GM21723 (cell line): Measurements from ENCODE around the gene TPM4.
"Not testable (repeated sequence)": the region's sequence is repeated elsewhere in the genome, so short reads cannot be mapped to it uniquely, and the experiment has no call there.

ENCODE experiments used
- ATAC-seq: cut with Tn5 transposase; IDR thresholded peaks from one replicate; pipeline ENCODE4 v1.9.1; 2021; ENCODE audit warnings: mild to moderate bottlenecking, moderate library complexity; ENCODE audit not compliant: unreplicated experiment

The TPM4 gene

DNA sequence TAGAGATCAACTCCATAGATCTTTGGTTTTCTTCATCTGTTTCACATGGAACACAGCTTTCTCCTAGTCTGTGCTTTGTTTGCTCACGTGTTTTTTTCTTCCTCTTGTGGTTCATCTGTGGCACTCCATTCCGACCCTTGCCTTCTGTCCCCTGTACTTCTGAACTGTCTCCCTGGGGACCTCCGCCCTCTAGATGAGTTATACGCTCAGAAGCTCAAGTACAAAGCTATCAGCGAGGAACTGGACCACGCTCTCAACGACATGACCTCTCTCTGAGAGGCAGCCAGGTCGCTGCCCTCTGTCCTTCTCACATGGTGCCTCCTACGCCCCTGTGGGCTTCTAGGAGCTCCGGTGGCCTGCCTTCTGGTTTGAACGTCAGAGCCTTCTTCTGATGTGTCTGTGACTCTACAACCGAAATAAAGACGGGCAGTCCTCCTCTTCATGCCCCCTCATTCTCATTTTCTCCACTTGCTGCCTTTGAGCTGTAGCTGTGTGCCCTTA, 18.8 kb downstream of the TPM4 start:
- ATAC-seq = no peak

- ATAC-seq = no peak
These were observed 20.1 kb downstream of the TPM4 start for GRCh38 chr19:16096280-16096855.

GRCh38 chr19:16098416-16098768, 22.1 kb downstream of the TPM4 start:
- no peak for ATAC-seq

DNA sequence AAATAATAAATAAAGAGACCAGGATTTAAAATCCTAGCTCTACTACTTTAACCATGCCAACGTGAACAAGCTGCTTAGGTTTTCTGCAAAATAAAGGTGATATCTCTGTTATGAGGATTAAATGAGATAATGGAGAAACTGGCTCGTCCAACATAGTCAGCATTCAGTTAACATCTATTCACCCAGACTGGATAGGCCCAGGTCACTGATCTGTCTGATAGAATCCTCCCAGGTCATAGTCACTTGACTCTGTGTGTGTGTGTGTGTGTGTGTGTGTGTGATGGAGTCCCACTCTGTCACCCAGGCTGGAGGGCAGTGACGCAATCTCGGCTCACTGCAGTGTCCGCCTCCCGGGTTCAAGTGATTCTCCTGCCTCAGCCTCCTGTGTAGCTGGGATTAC, 22.5 kb downstream of the TPM4 start:
- ATAC-seq = no peak

- ATAC-seq = not testable (repeated sequence)
These were observed 23.1 kb downstream of the TPM4 start for GRCh38 chr19:16099314-16099965.

- ATAC-seq = no peak
These were observed 24.2 kb downstream of the TPM4 start for GRCh38 chr19:16100524-16100923.

- ATAC-seq = no peak
These were observed 28.4 kb downstream of the TPM4 start for GRCh38 chr19:16104722-16105121.

- ATAC-seq = no peak
These were observed 29.8 kb downstream of the TPM4 start for GRCh38 chr19:16106121-16106520.

GRCh38 chr19:16111160-16111908, 35.0 kb downstream of the TPM4 start, which contains the start of gene RAB8A:
RAB8A (plus strand) TSS chr19:16111889; CDS start chr19:16111902, 13 bp downstream.
- peak; percentile 90 for ATAC-seq

GRCh38 chr19:16111909-16112752, 35.8 kb downstream of the TPM4 start:
- no peak for ATAC-seq

GRCh38 chr19:16112778-16113177, 36.5 kb downstream of the TPM4 start:
- ATAC-seq = no peak

DNA sequence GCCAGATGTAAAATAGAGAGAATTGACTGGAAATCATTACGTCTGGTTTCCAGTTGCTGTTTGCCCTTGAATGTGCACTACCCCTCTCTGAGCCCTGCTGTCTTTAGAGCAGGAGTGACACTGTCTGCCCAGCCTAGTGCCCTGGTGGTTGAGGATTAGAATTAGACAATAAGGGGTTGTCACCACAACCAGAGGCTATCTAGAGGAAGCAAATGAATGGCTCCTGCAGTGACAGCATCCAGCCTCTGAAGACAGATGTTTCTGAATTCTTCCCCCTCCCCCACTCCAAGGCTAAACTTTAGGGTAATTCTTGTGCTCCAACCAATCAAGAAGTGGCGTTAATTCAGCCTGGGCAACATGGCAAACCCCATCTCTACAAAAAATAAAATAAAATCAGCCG, 37.4 kb downstream of the TPM4 start:
- no peak for ATAC-seq

GRCh38 chr19:16115301-16116039, 39.2 kb downstream of the TPM4 start:
- no peak for ATAC-seq

DNA sequence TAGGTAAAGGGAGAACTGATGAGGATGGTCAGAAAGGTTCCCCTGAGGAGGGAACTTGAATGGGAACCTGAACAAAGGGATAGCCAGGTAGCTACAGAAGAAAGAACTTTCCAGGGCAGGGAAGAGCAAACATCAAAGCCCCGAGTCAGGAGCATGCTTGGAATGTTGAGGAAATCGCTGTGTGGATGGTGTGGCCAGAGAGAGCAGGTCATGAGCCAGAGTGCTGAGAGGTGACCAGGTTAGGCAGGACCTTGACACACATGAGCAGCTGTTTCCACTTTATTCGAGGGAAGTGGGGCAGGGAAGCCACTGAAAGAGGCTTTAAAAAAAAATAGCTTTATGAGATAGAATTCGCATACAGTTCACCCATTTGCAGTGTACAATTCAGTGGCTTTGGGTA, 39.8 kb downstream of the TPM4 start:
- no peak for ATAC-seq

DNA sequence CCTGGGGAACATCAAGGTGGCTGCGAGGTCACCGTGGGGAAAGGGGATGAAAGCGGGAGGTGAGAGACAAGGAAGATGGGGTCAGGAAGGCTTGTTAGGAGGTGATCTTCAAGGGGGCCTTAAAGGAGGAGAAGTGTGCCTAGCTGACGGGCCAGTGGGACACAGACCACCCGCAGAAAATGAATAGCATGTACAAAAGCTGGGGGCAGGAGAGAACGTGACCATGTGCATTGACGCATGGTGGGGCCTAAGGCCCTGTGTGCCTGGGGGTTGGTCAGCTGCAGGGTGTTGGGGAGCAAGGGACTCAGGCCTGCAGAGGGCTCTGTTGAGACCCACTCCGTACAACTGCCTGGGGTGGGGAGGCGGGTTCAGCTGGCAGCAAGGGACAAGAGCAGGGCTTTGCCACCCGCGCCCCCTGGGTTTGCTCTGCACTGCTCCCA, 41.3 kb downstream of the TPM4 start:
- ATAC-seq = no peak

DNA sequence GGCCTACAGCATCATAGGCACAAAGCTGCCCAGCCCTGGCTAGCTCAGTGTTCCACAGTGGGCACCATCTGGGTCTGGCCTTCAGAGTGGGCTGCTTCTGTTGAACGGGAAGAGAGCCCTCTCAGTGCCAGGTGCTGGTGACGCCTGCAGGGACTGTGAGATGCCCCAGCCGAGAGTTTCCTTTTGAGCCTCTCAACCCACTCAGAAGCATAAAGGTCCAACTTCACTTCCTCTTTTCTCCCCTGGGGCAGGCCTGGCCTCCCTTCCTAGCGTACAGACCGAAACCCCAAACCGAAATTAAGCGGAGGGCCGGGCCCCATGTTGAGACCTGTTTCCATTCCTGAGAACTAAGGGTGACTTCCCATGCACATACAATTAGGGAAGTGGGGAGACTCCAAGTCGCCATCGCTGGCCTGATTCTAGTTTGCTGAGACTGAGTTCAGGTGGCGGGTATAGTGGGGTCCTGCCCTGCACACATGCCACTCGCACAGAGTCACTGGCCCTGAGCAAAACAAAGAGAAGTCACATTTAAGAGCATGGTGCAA, 42.3 kb downstream of the TPM4 start:
- ATAC-seq = peak; percentile 67

DNA sequence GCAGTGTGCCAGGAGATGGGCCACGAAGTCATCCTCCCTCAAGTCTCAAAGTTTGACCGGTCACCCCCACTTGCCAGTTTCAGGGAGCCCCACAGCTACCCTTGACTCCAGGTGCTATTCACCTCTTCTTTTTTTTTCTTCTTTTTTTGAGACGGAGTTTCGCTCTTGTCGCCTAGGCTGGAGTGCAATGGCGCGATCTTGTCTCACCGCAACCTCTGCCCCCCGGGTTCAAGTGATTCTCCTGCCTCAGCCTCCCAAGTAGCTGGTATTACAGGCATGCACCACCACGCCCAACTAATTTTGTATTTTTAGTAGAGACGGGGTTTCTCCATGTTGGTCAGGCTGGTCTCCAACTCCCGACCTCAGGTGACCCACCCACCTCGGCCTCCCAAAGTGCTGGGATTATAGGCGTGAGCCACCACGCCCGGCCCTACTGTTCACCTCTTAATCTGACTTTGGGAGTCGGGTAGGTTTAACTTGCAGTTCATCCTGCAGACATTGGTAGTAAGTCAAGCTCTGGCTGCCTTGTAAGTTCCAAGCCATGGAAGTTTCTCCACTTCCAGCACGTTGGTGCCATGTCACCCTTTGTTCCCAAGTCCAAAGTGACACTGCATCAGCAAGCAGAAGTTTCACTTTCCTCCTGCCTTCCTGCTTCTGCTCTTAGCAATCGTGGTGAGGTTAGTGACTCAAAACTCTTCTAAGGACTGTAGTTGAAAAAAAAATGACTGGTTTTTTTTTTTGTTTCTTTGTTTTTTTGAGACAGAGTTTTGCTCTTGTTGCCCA, 43.0 kb downstream of the TPM4 start:
- not testable (repeated sequence) for ATAC-seq

- ATAC-seq = no peak
These were observed 44.8 kb downstream of the TPM4 start for GRCh38 chr19:16121141-16121540.

DNA sequence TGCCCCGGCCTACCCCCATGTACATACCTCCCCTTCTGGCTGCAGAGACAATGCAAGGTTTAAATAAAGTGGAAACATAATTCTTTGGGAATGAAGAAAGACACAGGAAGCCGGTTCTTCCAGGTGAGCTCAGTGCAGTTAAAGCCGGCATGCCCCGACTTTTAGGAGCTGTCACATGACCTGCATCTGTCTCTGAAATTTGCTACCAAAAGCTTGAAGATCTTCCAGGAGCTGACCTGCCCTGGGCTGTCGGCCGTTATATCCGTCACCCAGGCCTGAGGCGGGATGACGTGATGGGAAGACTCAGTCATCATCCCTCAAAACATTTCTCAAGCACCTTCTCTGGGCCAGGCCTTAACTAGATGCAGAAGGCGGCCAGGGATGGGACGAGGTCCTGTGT, 45.7 kb downstream of the TPM4 start:
- ATAC-seq = no peak
